ENCODE measurements around the gene CNOT6L.

The CNOT6L gene

GRCh38 chr4:77669946-77670590 is 149.1 kb downstream of the CNOT6L start:
- no peak for TF ChIP-seq SIN3A (IDR thresholded peaks at IDR 0.05; ENCODE audit: borderline replicate concordance, insufficient read depth, low read length)
- no peak for TF ChIP-seq TAF1 (IDR thresholded peaks at IDR 0.05; ENCODE audit: borderline replicate concordance, insufficient read depth, low read length)
- TF ChIP-seq FOXP2 (optimal IDR thresholded peaks at IDR 0.05; ENCODE audit: borderline replicate concordance, extremely low read depth, extremely low read length, insufficient read depth): no peak
- no peak for TF ChIP-seq POLR2AphosphoS5 (IDR thresholded peaks at IDR 0.05; ENCODE audit: low read depth, low read length)
- TF ChIP-seq REST (IDR thresholded peaks at IDR 0.05; ENCODE audit: insufficient read depth in 1 of 2, low read depth in 2 of 2, low read length in 2 of 2): no peak

GRCh38 chr4:77665381-77666069 is 153.6 kb downstream of the CNOT6L start:
- TF ChIP-seq SIN3A (IDR thresholded peaks at IDR 0.05; ENCODE audit: borderline replicate concordance, insufficient read depth, low read length) (no peak), POLR2AphosphoS5 (IDR thresholded peaks at IDR 0.05; ENCODE audit: low read depth, low read length) (no peak), REST (IDR thresholded peaks at IDR 0.05; ENCODE audit: insufficient read depth in 1 of 2, low read depth in 2 of 2, low read length in 2 of 2) (no peak), FOXP2 (optimal IDR thresholded peaks at IDR 0.05; ENCODE audit: borderline replicate concordance, extremely low read depth, extremely low read length, insufficient read depth) (no peak), TAF1 (IDR thresholded peaks at IDR 0.05; ENCODE audit: borderline replicate concordance, insufficient read depth, low read length) (no peak)
